AG10803 (cell line): ENCODE measurements around the gene IGSF9.

Source experiments
- DNase-seq: peaks from one replicate; pipeline ENCODE4 v3.0.0; 2010; ENCODE audit warnings: low read depth
- H3K4me3 ChIP-seq: 2 replicates; pipeline ENCODE4 v1.5.1; 2011; ENCODE audit warnings: mild to moderate bottlenecking, low read length, control low read depth
- TF ChIP-seq, protein P1 (sequence below): conservative IDR thresholded peaks from 2 replicates; pipeline ENCODE4 v1.5.1; 2011; ENCODE audit warnings: mild to moderate bottlenecking, low read length, control low read depth, inconsistent platforms

The IGSF9 gene

DNA sequence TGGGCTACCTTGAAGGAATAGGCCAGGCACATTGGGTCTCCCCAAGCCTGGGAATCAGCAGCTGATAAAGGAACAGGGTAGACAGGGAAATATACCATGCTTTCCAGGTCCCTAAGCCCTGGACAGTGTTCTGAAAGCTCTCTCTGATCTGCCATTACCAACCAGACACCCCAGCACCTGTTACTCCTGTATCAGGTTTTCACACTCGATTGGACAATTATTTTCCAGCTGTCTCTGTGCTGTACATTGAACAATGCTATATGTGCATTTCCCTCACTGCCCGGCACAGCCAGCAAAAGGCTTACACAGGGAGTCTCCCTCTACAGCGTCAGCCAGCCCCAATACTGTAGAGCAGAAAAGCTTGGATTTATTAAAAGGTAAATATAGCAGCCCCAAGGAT, 50.1 kb downstream of the IGSF9 start:
- TF ChIP-seq, protein P1, sequence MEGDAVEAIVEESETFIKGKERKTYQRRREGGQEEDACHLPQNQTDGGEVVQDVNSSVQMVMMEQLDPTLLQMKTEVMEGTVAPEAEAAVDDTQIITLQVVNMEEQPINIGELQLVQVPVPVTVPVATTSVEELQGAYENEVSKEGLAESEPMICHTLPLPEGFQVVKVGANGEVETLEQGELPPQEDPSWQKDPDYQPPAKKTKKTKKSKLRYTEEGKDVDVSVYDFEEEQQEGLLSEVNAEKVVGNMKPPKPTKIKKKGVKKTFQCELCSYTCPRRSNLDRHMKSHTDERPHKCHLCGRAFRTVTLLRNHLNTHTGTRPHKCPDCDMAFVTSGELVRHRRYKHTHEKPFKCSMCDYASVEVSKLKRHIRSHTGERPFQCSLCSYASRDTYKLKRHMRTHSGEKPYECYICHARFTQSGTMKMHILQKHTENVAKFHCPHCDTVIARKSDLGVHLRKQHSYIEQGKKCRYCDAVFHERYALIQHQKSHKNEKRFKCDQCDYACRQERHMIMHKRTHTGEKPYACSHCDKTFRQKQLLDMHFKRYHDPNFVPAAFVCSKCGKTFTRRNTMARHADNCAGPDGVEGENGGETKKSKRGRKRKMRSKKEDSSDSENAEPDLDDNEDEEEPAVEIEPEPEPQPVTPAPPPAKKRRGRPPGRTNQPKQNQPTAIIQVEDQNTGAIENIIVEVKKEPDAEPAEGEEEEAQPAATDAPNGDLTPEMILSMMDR: no peak
- no peak overlapping the region for H3K4me3 ChIP-seq
- no peak for DNase-seq

DNA sequence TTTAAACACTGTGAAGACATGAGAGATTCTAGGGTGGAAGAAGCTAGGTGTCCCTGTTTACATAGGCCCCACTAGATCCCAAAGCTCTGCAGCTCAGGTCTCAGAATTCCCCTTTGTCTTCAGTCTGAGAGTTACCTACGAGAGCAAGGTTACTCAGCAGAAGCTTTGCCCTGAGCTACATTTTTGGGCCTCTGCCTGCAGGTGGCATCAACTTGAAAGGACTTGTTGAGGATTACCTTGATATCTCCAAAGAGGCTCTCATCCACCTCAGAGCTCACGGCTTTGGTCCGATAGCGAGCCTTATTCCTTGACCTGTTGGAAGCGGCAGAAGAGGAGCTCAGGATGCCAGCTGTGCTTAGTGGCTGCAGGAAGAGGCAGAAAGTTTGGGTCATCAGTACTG, 52.5 kb downstream of the IGSF9 start:
- TF ChIP-seq, protein P1: no peak

DNA sequence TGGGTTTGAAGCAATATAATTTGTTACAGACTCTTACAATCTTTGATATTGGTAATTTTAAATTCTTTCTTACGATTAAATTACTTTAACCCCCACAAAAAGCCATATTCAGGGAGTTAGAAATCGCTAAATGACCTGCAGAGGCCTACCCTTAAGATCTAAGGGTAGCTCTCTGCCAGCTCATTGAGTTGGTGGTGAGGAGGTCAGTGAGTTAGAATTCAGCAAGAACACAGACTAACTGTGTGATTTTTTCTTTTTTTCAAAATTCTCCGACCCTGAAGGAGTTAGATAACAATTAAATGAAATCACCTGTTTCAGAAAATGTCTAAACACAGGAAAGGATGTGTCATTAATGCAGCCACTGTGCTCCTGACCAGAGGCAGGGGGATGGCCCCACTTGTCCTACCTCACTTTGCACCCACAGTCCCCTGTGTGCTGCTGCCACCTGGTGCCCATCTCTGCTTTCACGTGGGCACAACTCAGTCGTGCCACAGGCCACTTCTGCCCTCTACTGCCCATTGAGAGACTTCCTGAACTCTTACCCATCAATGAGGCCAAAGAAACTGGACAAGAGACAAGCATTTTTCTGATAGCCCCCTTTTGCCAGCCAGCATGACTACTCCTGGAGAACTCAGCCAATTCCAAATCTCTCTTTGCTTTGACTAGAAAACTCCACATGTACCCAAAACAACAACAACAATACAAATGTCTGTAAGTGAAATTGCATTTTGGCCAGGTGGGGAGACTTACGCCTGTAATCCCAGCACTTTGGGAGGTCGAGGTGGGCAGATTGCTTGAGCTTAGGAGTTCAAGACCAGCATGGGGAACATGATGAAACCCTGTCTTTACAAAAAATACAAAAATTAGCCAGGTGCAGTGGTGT, 53.9 kb downstream of the IGSF9 start:
- TF ChIP-seq, protein P1: peak; percentile 100
- peak; percentile 87 for DNase-seq
- H3K4me3 ChIP-seq: no peak overlapping the region

More for the DNA sequence above, 52.5 kb downstream of the IGSF9 start:
- DNase-seq: no peak
- no peak overlapping the region for H3K4me3 ChIP-seq

DNA sequence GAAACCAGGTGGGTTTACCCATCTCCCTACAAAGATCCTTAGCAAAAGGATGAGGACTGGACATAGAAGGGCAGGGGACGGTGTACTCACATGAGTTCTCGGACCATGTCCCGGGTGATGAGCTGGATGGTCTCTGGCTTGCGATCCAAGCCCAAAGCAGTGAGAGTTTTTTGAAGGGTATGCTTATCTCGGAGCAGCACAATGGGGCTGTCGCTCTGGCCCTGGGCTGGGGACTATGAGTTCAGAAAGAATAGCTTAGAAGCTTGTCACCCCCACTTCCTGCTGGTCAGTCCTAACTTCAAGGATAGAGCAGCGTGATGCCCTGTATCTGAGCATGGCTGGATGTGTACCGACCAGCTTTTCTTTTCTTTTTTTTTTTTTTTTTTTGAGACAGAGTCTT, 55.0 kb downstream of the IGSF9 start:
- H3K4me3 ChIP-seq: no peak overlapping the region

DNA sequence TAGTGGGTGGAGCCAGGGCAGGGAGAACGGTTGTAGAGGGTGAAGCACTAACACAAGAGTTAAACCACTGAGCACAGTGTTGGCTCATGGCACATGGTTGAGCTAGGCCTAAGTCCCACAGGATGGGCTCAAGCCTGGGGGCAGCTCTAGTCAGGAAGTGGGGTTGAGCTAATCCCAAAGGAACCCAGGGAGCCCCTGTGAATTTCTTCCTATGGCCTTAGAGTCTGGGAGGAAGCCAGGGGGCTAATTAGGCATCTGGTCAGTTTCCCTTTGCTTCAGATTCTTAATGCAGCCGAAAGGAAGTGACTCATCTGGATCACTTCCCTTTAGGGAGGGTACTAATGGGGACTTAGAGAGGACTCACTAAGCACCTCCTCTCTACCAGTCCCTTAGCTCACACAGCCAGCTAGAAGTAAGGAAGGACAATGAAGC, 55.6 kb downstream of the IGSF9 start:
- no peak overlapping the region for H3K4me3 ChIP-seq
- TF ChIP-seq, protein P1: no peak
- DNase-seq: peak; percentile 94

More for the DNA sequence above, 55.0 kb downstream of the IGSF9 start:
- TF ChIP-seq, protein P1: no peak
- DNase-seq: no peak

DNA sequence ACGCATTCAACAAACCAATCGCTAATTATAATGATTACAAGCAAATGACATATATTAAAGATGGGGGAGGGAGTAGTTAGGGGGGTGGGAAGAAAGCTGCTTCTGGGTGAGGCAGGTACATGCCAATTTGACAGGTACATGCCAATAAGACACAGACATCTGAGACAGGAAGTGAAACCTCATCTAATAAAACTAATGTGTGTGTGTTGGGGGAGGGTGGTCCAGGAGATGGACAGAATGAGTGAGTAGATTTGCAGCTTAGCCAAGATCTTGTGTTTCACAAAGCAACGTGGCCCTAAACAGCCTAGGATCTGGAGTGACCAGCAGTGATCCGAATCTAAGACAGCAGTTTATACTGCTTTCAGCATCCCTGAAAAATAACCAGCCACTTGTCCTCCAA, 56.2 kb downstream of the IGSF9 start:
- TF ChIP-seq, protein P1: no peak
- H3K4me3 ChIP-seq: no peak overlapping the region
- no peak for DNase-seq

DNA sequence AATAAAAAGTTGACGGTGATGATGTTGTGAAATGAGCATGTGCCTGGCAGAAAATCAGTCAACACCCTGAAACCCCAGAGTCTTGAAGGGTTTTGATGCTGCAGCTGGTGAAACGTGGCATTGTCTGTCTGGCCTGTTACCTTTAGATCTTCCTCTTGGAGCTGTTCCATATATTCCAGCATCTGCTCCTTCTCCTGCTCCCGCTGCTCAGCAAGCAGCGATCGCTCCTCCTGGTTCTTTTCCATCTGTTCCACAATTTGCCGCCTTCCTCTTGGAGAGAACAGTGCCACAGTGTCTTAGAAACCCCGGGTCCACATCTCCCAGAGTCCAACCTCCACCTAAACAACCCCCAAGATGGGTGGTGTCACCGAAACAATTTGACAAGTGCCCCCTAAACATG, 61.1 kb downstream of the IGSF9 start:
- DNase-seq: no peak
- TF ChIP-seq, protein P1: no peak
- H3K4me3 ChIP-seq: no peak overlapping the region
